HUDEP-2 (cell line): ENCODE measurements around the gene SPOCD1.
A peak's percentile ranks its signal among the peaks of the same experiment; 100 is the strongest.

Experiments used
- DNase-seq, 76 experiments: peaks; one replicate each; lab custom pipeline; 2025; ENCODE audit not compliant: unreplicated experiment in 76 of 76; lab: John Stamatoyannopoulos, UW

SPOCD1 gene

GRCh38 chr1:31801458-31801857, 14.4 kb downstream of the SPOCD1 start:
- no peak for DNase-seq

- no peak for DNase-seq
These were observed 15.2 kb downstream of the SPOCD1 start for GRCh38 chr1:31800674-31800967.

GRCh38 chr1:31799895-31800673, 15.7 kb downstream of the SPOCD1 start:
- DNase-seq, result no peak

- DNase-seq, result no peak
These were observed 16.5 kb downstream of the SPOCD1 start for GRCh38 chr1:31799196-31799894.

- DNase-seq, result no peak
These were observed 17.2 kb downstream of the SPOCD1 start for GRCh38 chr1:31798433-31799195.

GRCh38 chr1:31798086-31798432, 17.8 kb downstream of the SPOCD1 start:
- no peak for DNase-seq

GRCh38 chr1:31797216-31797615, 18.6 kb downstream of the SPOCD1 start:
- no peak for DNase-seq

- no peak for DNase-seq
These were observed 19.1 kb downstream of the SPOCD1 start for GRCh38 chr1:31796707-31797106.

- peak in 16 of 76 experiments; percentile 2 to 35 (median 10) for DNase-seq
These were observed 19.8 kb downstream of the SPOCD1 start for GRCh38 chr1:31795801-31796621.

GRCh38 chr1:31795096-31795675, 20.6 kb downstream of the SPOCD1 start:
- DNase-seq, result no peak

GRCh38 chr1:31793586-31794285, 22.1 kb downstream of the SPOCD1 start:
- no peak for DNase-seq

GRCh38 chr1:31793086-31793485, 22.7 kb downstream of the SPOCD1 start:
- no peak for DNase-seq

GRCh38 chr1:31792541-31792940, 23.3 kb downstream of the SPOCD1 start:
- DNase-seq, result no peak

GRCh38 chr1:31792116-31792515, 23.7 kb downstream of the SPOCD1 start:
- DNase-seq, result no peak

GRCh38 chr1:31791131-31791858, 24.5 kb downstream of the SPOCD1 start:
- no peak for DNase-seq

- DNase-seq, result no peak
These were observed 25.2 kb downstream of the SPOCD1 start for GRCh38 chr1:31790641-31791091.

- no peak for DNase-seq
These were observed 25.7 kb downstream of the SPOCD1 start for GRCh38 chr1:31790140-31790539.

- DNase-seq, result peak in 73 of 76 experiments; percentile 20 to 93 (median 76)
These were observed 26.4 kb downstream of the SPOCD1 start for GRCh38 chr1:31789259-31790065.
